Activated naive CD4-positive, alpha-beta T cell treated with anti-CD3 and anti-CD28 coated beads for 36 hours (primary cell): Measurements from ENCODE around the gene RALGAPB. TPM values are rescaled to one million over a fixed set of nuclear protein-coding genes. Genes with fewer than 3 reads are reported as not detected.

ENCODE experiments used
- CTCF ChIA-PET: fragments of 350-600 bp; sonication (Branson Sonifier 250); formaldehyde crosslinking; loops from one replicate; lab custom pipeline; 2021; ENCODE audit warnings: antibody characterized with exemption; lab: Charles Lee
- DNase-seq: peaks from one replicate; pipeline ENCODE4 v3.0.0-alpha.2; 2020
- H3K27ac Mint-ChIP-seq: one replicate; pipeline ENCODE4 v1.8.0; 2021; ENCODE audit warnings: mild to moderate bottlenecking, mixed read lengths
- H3K27me3 Mint-ChIP-seq: one replicate; pipeline ENCODE4 v1.8.0; 2021; ENCODE audit warnings: low read depth, mixed read lengths
- H3K36me3 Mint-ChIP-seq: one replicate; pipeline ENCODE4 v1.8.0; 2021; ENCODE audit warnings: low read depth, mixed read lengths
- H3K4me1 Mint-ChIP-seq: one replicate; pipeline ENCODE4 v1.8.0; 2021; ENCODE audit warnings: low read depth, mixed read lengths
- H3K4me3 Mint-ChIP-seq: one replicate; pipeline ENCODE4 v1.8.0; 2021; ENCODE audit warnings: mild to moderate bottlenecking, moderate library complexity, mixed read lengths
- H3K9me3 Mint-ChIP-seq: one replicate; pipeline ENCODE4 v1.8.0; 2021; ENCODE audit warnings: mixed read lengths
- intact Hi-C: fragments of 100-400 bp; cut with micrococcal nuclease; formaldehyde crosslinking; loops from one replicate; pipeline ENCODE4 v1.15.1; 2023
- total RNA-seq, 2 experiments: library from RNA; stranded (reverse); gene quantifications; one replicate each; pipeline ENCODE4 v1.2.3, GENCODE V29; 2021

The RALGAPB gene
- total RNA-seq, 2 experiments from 2014 or later, result 22.1 to 24.0 TPM

- DNase-seq, result no peak
- CTCF ChIA-PET, result interaction anchor here (1.5 kb wide), 1 partner anchor 21 kb away, joined by 4 read pairs; no protein-coding TSS in a partner anchor
- Mint-ChIP-seq H3K27ac (no peak overlapping the region), H3K36me3 (no peaks in the 10 kb centered on the region), H3K27me3 (peaks cover 11% of the 10 kb centered on the region), H3K4me1 (no peaks in the 10 kb centered on the region), H3K4me3 (no peak overlapping the region), H3K9me3 (no peaks in the 10 kb centered on the region)
- intact Hi-C loops, result no loop called here
Observed at GRCh38 chr20:38612751-38613515, 140.3 kb downstream of the RALGAPB start.

GRCh38 chr20:38615283-38615682 is 142.6 kb downstream of the RALGAPB start:
- H3K9me3 Mint-ChIP-seq, result no peaks in the 10 kb centered on the region
- peaks cover 9% of the 10 kb centered on the region for H3K27me3 Mint-ChIP-seq
- no peaks in the 10 kb centered on the region for H3K36me3 Mint-ChIP-seq
- H3K4me1 Mint-ChIP-seq, result no peaks in the 10 kb centered on the region
- H3K4me3 Mint-ChIP-seq, result no peak overlapping the region
- intact Hi-C loops, result no loop called here
- DNase-seq, result no peak
- CTCF ChIA-PET, result interaction anchor here (0.6 kb wide), 1 partner anchor 26 kb away, joined by 3 read pairs; no protein-coding TSS in a partner anchor
- H3K27ac Mint-ChIP-seq, result no peak overlapping the region

- CTCF ChIA-PET, result no interaction called here
Observed at GRCh38 chr20:38616457-38616856, 143.8 kb downstream of the RALGAPB start.

GRCh38 chr20:38617011-38617829 is 144.6 kb downstream of the RALGAPB start:
- no peaks in the 10 kb centered on the region for H3K4me1 Mint-ChIP-seq
- intact Hi-C loops, result no loop called here
- CTCF ChIA-PET, result no interaction called here
- H3K27ac Mint-ChIP-seq, result no peak overlapping the region
- H3K27me3 Mint-ChIP-seq, result peaks cover 11% of the 10 kb centered on the region
- no peaks in the 10 kb centered on the region for H3K9me3 Mint-ChIP-seq
- H3K36me3 Mint-ChIP-seq, result no peaks in the 10 kb centered on the region
- DNase-seq, result no peak
- no peak overlapping the region for H3K4me3 Mint-ChIP-seq

More at GRCh38 chr20:38616457-38616856, 143.8 kb downstream of the RALGAPB start:
- H3K36me3 Mint-ChIP-seq, result no peaks in the 10 kb centered on the region
- H3K4me3 Mint-ChIP-seq, result no peak overlapping the region
- no peaks in the 10 kb centered on the region for H3K9me3 Mint-ChIP-seq
- peaks cover 11% of the 10 kb centered on the region for H3K27me3 Mint-ChIP-seq
- H3K4me1 Mint-ChIP-seq, result no peaks in the 10 kb centered on the region
- no peak for DNase-seq
- H3K27ac Mint-ChIP-seq, result no peak overlapping the region
- intact Hi-C loops, result no loop called here

- CTCF ChIA-PET, result no interaction called here
- no peaks in the 10 kb centered on the region for H3K4me1 Mint-ChIP-seq
Observed at GRCh38 chr20:38617830-38618196, 145.2 kb downstream of the RALGAPB start.

GRCh38 chr20:38620441-38620840 is 147.8 kb downstream of the RALGAPB start:
- CTCF ChIA-PET, result no interaction called here

More at GRCh38 chr20:38617830-38618196, 145.2 kb downstream of the RALGAPB start:
- peaks cover 11% of the 10 kb centered on the region for H3K27me3 Mint-ChIP-seq
- H3K27ac Mint-ChIP-seq, result no peak overlapping the region
- intact Hi-C loops, result no loop called here
- H3K9me3 Mint-ChIP-seq, result no peaks in the 10 kb centered on the region
- no peak overlapping the region for H3K4me3 Mint-ChIP-seq
- H3K36me3 Mint-ChIP-seq, result no peaks in the 10 kb centered on the region
- no peak for DNase-seq

GRCh38 chr20:38623061-38623460 is 150.4 kb downstream of the RALGAPB start:
- no peak overlapping the region for H3K27ac Mint-ChIP-seq
- intact Hi-C loops, result no loop called here
- H3K36me3 Mint-ChIP-seq, result no peaks in the 10 kb centered on the region
- peaks cover 9% of the 10 kb centered on the region for H3K9me3 Mint-ChIP-seq
- DNase-seq, result no peak
- CTCF ChIA-PET, result interaction anchor here (1.2 kb wide), 1 partner anchor 11 kb away, joined by 3 read pairs; no protein-coding TSS in a partner anchor
- H3K4me1 Mint-ChIP-seq, result no peaks in the 10 kb centered on the region
- no peak overlapping the region for H3K4me3 Mint-ChIP-seq
- peaks cover 2% of the 10 kb centered on the region for H3K27me3 Mint-ChIP-seq

More at GRCh38 chr20:38620441-38620840, 147.8 kb downstream of the RALGAPB start:
- no peaks in the 10 kb centered on the region for H3K4me1 Mint-ChIP-seq
- H3K27me3 Mint-ChIP-seq, result peaks cover 9% of the 10 kb centered on the region
- intact Hi-C loops, result no loop called here
- no peaks in the 10 kb centered on the region for H3K36me3 Mint-ChIP-seq
- no peak overlapping the region for H3K4me3 Mint-ChIP-seq
- DNase-seq, result no peak
- H3K9me3 Mint-ChIP-seq, result peaks cover 9% of the 10 kb centered on the region
- H3K27ac Mint-ChIP-seq, result no peak overlapping the region

- CTCF ChIA-PET, result no interaction called here
- Mint-ChIP-seq H3K9me3 (peaks cover 9% of the 10 kb centered on the region), H3K4me3 (no peak overlapping the region), H3K36me3 (no peaks in the 10 kb centered on the region), H3K27ac (no peak overlapping the region), H3K4me1 (no peaks in the 10 kb centered on the region), H3K27me3 (peaks cover 2% of the 10 kb centered on the region)
- intact Hi-C loops, result no loop called here
- no peak for DNase-seq
Observed at GRCh38 chr20:38624084-38624483, 151.4 kb downstream of the RALGAPB start.

GRCh38 chr20:38625896-38626295 is 153.3 kb downstream of the RALGAPB start:
- Mint-ChIP-seq H3K9me3 (peaks cover 9% of the 10 kb centered on the region), H3K27me3 (peaks cover under 1% of the 10 kb centered on the region), H3K4me1 (no peaks in the 10 kb centered on the region), H3K4me3 (no peak overlapping the region), H3K36me3 (no peaks in the 10 kb centered on the region), H3K27ac (no peak overlapping the region)
- no peak for DNase-seq
- intact Hi-C loops, result no loop called here
- CTCF ChIA-PET, result no interaction called here

GRCh38 chr20:38626921-38627659 is 154.4 kb downstream of the RALGAPB start:
- H3K36me3 Mint-ChIP-seq, result no peaks in the 10 kb centered on the region
- H3K4me3 Mint-ChIP-seq, result no peak overlapping the region
- H3K4me1 Mint-ChIP-seq, result no peaks in the 10 kb centered on the region
- no peak for DNase-seq
- H3K9me3 Mint-ChIP-seq, result peaks cover 9% of the 10 kb centered on the region
- H3K27ac Mint-ChIP-seq, result no peak overlapping the region
- CTCF ChIA-PET, result no interaction called here
- intact Hi-C loops, result no loop called here
- no peaks in the 10 kb centered on the region for H3K27me3 Mint-ChIP-seq
